ENCODE results near the gene TTF2.

- TF ChIP-seq CTCF (IDR thresholded peaks at IDR 0.05) = no peak
- no peak for TF ChIP-seq POLR2A (IDR thresholded peaks at IDR 0.05)
Measured at GRCh38 chr1:117051224-117052064, 8.7 kb upstream of the TTF2 start.
